ENCODE results near the gene CALU.

CALU gene

DNA sequence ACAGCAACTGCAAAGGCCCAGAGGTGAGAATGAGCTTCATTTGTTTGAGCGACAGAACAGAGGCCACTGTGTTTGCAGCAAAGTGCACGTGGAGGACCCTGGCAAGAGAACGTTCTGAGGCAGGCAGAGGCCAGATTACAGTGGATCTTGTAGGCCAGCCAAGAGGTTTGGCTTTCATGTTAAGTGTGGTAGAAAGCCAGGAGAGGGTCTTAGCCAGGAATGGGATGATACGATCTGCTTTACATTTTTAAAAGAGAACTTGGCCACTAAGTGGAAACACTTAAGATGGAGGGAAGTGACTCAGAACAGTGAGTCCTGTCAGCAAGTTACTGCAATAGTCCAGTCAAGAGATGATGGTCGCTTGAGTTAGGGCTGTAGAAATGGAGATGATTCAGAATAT lies 57.2 kb downstream of the CALU start:
- no peak overlapping the region for H3K4me3 ChIP-seq (ENCODE audit: control insufficient read depth, low read depth, low read length)
- DNase-seq (ENCODE audit: low read depth): peak; percentile 8
- TF ChIP-seq, protein P1, sequence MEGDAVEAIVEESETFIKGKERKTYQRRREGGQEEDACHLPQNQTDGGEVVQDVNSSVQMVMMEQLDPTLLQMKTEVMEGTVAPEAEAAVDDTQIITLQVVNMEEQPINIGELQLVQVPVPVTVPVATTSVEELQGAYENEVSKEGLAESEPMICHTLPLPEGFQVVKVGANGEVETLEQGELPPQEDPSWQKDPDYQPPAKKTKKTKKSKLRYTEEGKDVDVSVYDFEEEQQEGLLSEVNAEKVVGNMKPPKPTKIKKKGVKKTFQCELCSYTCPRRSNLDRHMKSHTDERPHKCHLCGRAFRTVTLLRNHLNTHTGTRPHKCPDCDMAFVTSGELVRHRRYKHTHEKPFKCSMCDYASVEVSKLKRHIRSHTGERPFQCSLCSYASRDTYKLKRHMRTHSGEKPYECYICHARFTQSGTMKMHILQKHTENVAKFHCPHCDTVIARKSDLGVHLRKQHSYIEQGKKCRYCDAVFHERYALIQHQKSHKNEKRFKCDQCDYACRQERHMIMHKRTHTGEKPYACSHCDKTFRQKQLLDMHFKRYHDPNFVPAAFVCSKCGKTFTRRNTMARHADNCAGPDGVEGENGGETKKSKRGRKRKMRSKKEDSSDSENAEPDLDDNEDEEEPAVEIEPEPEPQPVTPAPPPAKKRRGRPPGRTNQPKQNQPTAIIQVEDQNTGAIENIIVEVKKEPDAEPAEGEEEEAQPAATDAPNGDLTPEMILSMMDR (IDR thresholded peaks at IDR 0.05; ENCODE audit: control insufficient read depth, insufficient read depth, low read depth, low read length, missing control alignments): no peak

DNA sequence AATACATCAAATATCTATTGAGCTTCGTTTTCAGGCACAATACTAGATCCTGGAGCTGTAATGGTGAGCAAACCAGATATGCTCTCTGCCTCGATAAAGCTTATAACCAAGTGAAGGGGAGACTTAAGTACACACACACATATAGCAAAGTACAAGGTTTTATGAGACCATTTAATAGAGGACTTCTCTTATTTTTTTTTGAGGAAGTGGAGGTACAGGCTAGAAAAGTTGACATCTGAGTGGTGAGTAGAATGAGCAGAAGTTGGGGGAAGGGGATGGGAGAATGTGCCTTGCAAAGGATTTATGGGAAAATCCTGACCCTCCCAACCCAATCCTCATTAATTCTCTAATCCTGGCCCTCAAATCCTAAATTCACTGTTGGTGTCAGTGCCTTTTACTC lies 60.3 kb downstream of the CALU start:
- H3K4me3 ChIP-seq (ENCODE audit: control insufficient read depth, low read depth, low read length): no peak overlapping the region
- TF ChIP-seq, protein P1 (IDR thresholded peaks at IDR 0.05; ENCODE audit: control insufficient read depth, insufficient read depth, low read depth, low read length, missing control alignments): no peak
- DNase-seq (ENCODE audit: low read depth): no peak

DNA sequence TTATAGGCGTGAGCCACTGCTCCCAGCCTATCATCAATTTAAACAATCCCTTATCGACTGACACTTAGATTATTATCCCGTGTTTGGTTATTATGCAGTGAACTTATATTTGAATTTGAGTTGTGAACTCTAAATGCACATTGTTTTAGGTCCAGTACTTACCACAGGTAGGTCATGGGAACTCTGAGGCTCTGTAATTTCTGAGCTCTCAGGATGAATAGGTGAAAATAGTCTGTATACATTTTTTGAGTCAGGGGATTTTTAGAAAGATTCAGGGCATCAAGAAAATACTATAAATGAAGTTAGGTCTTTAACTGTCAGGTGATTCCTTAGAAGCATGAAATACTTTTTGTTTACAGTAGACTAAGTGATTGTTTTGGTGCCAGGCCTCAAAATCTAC lies 61.4 kb downstream of the CALU start:
- DNase-seq (ENCODE audit: low read depth): no peak
- TF ChIP-seq, protein P1 (IDR thresholded peaks at IDR 0.05; ENCODE audit: control insufficient read depth, insufficient read depth, low read depth, low read length, missing control alignments): no peak
- no peak overlapping the region for H3K4me3 ChIP-seq (ENCODE audit: control insufficient read depth, low read depth, low read length)

DNA sequence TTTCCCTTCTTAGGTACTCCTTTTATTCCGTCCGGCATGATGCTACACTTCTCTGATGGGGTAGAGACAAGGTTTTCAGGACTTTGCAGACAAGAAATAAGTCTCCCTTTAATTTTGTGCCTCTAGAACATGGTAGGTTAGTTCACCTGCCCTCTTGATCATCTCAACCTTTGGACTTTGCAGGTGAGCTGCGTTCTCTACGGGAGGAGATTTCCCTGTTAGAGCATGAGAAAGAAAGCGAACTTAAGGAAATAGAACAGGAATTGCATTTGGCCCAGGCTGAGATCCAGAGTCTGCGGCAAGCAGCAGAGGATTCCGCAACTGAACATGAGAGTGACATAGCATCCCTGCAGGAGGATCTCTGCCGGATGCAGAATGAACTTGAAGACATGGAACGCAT lies 61.8 kb downstream of the CALU start:
- TF ChIP-seq, protein P1 (IDR thresholded peaks at IDR 0.05; ENCODE audit: control insufficient read depth, insufficient read depth, low read depth, low read length, missing control alignments): no peak
- H3K4me3 ChIP-seq (ENCODE audit: control insufficient read depth, low read depth, low read length): no peak overlapping the region
- DNase-seq (ENCODE audit: low read depth): no peak

DNA sequence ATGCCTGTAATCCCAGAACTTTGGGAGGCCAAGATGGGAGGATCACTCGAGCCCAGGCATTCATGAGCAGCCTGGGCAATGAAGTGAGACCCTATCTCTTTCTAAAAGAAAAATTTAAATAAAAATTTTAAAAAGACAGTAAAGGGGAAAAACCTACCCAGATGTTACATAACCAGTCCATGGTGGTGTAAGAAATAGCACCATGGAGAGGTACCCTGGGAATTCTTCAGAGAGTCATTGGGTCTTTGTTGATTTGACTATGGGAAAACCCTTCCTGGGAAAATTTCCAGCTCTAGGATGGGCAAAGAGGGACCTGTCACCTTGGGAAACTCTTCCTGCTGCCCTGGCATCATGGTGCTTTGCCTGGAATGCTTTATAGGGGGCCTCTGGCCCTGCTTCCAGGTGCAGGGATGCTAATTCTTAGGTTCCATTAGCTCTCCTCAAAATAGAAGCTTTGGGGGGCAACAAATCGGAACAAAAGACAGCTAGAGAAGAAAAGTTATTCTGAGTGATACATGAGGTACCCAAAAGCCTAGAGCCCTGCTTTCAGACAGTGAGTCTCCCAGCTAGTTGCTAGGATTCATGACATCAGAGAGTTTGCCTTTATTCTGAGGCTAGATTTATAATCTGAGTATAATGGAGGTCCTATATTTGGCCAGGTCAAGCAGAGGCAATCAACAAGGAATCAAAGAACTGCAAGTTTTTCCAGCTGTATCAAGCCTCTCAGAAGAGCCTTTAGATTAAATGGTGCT lies 62.7 kb downstream of the CALU start:
- TF ChIP-seq, protein P1 (IDR thresholded peaks at IDR 0.05; ENCODE audit: control insufficient read depth, insufficient read depth, low read depth, low read length, missing control alignments): no peak
- DNase-seq (ENCODE audit: low read depth): no peak
- no peak overlapping the region for H3K4me3 ChIP-seq (ENCODE audit: control insufficient read depth, low read depth, low read length)

DNA sequence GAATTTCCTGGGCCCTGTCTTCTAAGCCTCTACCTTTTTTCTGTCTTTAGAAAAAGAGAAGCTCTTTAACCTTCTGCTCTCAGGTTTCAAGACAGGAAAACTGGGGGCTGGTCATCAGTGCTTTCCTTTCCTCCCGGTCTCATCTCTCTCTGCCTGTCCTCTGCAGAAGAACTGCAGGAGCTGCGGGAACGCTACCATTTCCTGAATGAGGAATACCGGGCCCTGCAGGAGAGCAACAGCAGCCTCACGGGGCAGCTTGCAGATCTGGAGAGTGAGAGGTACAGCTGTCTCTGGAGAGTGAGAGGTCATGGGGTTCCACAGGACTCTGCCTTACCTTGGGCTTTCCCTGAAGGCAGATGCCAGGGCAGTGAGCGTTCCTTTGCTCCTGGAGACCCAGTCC lies 65.3 kb downstream of the CALU start:
- H3K4me3 ChIP-seq (ENCODE audit: control insufficient read depth, low read depth, low read length): no peak overlapping the region
- no peak for DNase-seq (ENCODE audit: low read depth)
- TF ChIP-seq, protein P1 (IDR thresholded peaks at IDR 0.05; ENCODE audit: control insufficient read depth, insufficient read depth, low read depth, low read length, missing control alignments): no peak

All from AG09309 (cell line).